ENCODE results near the gene MYO1D. TPM values are rescaled to one million over a fixed set of nuclear protein-coding genes. Genes with fewer than 3 reads are reported as not detected.

Gene MYO1D
- total and polyA plus RNA-seq, 2 donors (not counting 3 experiments of a cell fraction or from before 2014, with no cell fraction given), result 37.8 to 85.5 TPM

- Histone ChIP-seq H3K9me3 (replicated peaks; ENCODE audit: control insufficient read depth, insufficient read depth, low read length) (no peaks in the 10 kb centered on the region), H3K27ac (ENCODE audit: insufficient read depth, low read depth, low read length) (no peak overlapping the region), H3K36me3 (ENCODE audit: control insufficient read depth in 2 of 2, extremely low read depth in 1 of 2, insufficient read depth in 2 of 2, low read length in 2 of 2) (no peaks in the 10 kb centered on the region), H3K4me1 (ENCODE audit: control insufficient read depth, extremely low read depth, insufficient read depth, low read length) (peaks cover 12% of the 10 kb centered on the region), H3K9ac (replicated peaks; ENCODE audit: extremely low read depth, insufficient read depth, low read length) (no peak overlapping the region), H3K4me2 (ENCODE audit: insufficient read depth, low read length) (no peak overlapping the region), H4K20me1 (replicated peaks; ENCODE audit: control insufficient read depth, extremely low read depth, insufficient read depth, low read length) (no peaks in the 10 kb centered on the region), H3K9me1 (replicated peaks; ENCODE audit: control insufficient read depth, extremely low read depth, insufficient read depth, low read length) (no peaks in the 10 kb centered on the region), H3K4me3 (replicated peaks in 1 of 3; ENCODE audit: insufficient read depth in 1 of 3, low read depth in 1 of 3, low read length in 3 of 3) (no peak overlapping the region), H3K79me2 (ENCODE audit: control insufficient read depth, insufficient read depth, low read length) (no peaks in the 10 kb centered on the region), H3K27me3 (ENCODE audit: control insufficient read depth in 2 of 2, insufficient read depth in 2 of 2, low read length in 2 of 2) (no peaks in the 10 kb centered on the region), H2AFZ (ENCODE audit: low read depth, low read length) (no peak overlapping the region)
- DNase-seq (ENCODE audit: low read depth, low spot score), result no peak
- dilution Hi-C loops (cut with MboI; ENCODE audit: extremely low pct_ligation_motif_present, low sequenced_read_pairs) (no loop called here), intact Hi-C loops (cut with micrococcal nuclease) (no loop called here)
- CTCF ChIA-PET, result no interaction called here
- FAIRE-seq, result no peak
- POLR2A ChIA-PET, result no interaction called here
- BruUV-seq (replicated peaks), result no TSS peak
- no peak for TF ChIP-seq MAX (IDR thresholded peaks at IDR 0.05; ENCODE audit: insufficient read depth, insufficient read length)
- TF ChIP-seq JUN (IDR thresholded peaks at IDR 0.05; ENCODE audit: borderline replicate concordance, insufficient read depth, insufficient read length, low read depth), result no peak
- TF ChIP-seq MYC (IDR thresholded peaks at IDR 0.05; ENCODE audit: low read depth, low read length), result no peak
These were observed 250.5 kb downstream of the MYO1D start for GRCh38 chr17:32626379-32626791.

- peaks cover 12% of the 10 kb centered on the region for H3K4me1 ChIP-seq (ENCODE audit: control insufficient read depth, extremely low read depth, insufficient read depth, low read length)
- no peaks in the 10 kb centered on the region for H3K27me3 ChIP-seq (ENCODE audit: control insufficient read depth in 2 of 2, insufficient read depth in 2 of 2, low read length in 2 of 2)
- H3K4me2 ChIP-seq (ENCODE audit: insufficient read depth, low read length), result no peak overlapping the region
- no peak overlapping the region for H3K27ac ChIP-seq (ENCODE audit: insufficient read depth, low read depth, low read length)
- no peaks in the 10 kb centered on the region for H4K20me1 ChIP-seq (replicated peaks; ENCODE audit: control insufficient read depth, extremely low read depth, insufficient read depth, low read length)
- H3K9me1 ChIP-seq (replicated peaks; ENCODE audit: control insufficient read depth, extremely low read depth, insufficient read depth, low read length), result no peaks in the 10 kb centered on the region
- H3K79me2 ChIP-seq (ENCODE audit: control insufficient read depth, insufficient read depth, low read length), result no peaks in the 10 kb centered on the region
- TF ChIP-seq MYC (IDR thresholded peaks at IDR 0.05; ENCODE audit: low read depth, low read length), result no peak
- TF ChIP-seq POLR2A (IDR thresholded peaks at IDR 0.05; ENCODE audit: low read depth, low read length), result no peak
- no peak for TF ChIP-seq CTCF (IDR thresholded peaks at IDR 0.05; ENCODE audit: extremely low read depth in 1 of 2, insufficient read depth in 1 of 2, low read depth in 1 of 2, low read length in 2 of 2)
- TF ChIP-seq GATA2 (IDR thresholded peaks at IDR 0.05; ENCODE audit: insufficient read depth, insufficient read length, low read depth, low read length), result no peak
- no peak overlapping the region for H2AFZ ChIP-seq (ENCODE audit: low read depth, low read length)
- intact Hi-C loops (cut with micrococcal nuclease) (no loop called here), dilution Hi-C loops (cut with MboI; ENCODE audit: extremely low pct_ligation_motif_present, low sequenced_read_pairs) (no loop called here)
- no peaks in the 10 kb centered on the region for H3K36me3 ChIP-seq (ENCODE audit: control insufficient read depth in 2 of 2, extremely low read depth in 1 of 2, insufficient read depth in 2 of 2, low read length in 2 of 2)
- CTCF ChIA-PET, result no interaction called here
- POLR2A ChIA-PET, result no interaction called here
- no peak for FAIRE-seq
- H3K4me3 ChIP-seq (replicated peaks in 1 of 3; ENCODE audit: insufficient read depth in 1 of 3, low read depth in 1 of 3, low read length in 3 of 3), result no peak overlapping the region
- H3K9ac ChIP-seq (replicated peaks; ENCODE audit: extremely low read depth, insufficient read depth, low read length), result no peak overlapping the region
- no peak for DNase-seq (ENCODE audit: low read depth, low spot score)
- no TSS peak for BruUV-seq (replicated peaks)
- no peaks in the 10 kb centered on the region for H3K9me3 ChIP-seq (replicated peaks; ENCODE audit: control insufficient read depth, insufficient read depth, low read length)
These were observed 251.0 kb downstream of the MYO1D start for GRCh38 chr17:32625971-32626370.
